Stimulated activated CD4-positive, alpha-beta T cell treated with anti-CD3 and anti-CD28 coated beads, TNF-alpha, amount 100 ng/mL, for 24 hours (primary cell): Measurements from ENCODE around the gene DCAKD.
"Not testable (repeated sequence)": the region's sequence is repeated elsewhere in the genome, so short reads cannot be mapped to it uniquely, and the experiment has no call there.

Experiments used
- DNase-seq, 3 experiments: peaks; one replicate each; pipeline ENCODE4 v3.0.0-alpha.2; 2020; ENCODE audit warnings: low read depth in 3 of 3

Gene DCAKD

GRCh38 chr17:45067637-45068036 is 16.2 kb upstream of the DCAKD start:
- no peak for DNase-seq

DNA sequence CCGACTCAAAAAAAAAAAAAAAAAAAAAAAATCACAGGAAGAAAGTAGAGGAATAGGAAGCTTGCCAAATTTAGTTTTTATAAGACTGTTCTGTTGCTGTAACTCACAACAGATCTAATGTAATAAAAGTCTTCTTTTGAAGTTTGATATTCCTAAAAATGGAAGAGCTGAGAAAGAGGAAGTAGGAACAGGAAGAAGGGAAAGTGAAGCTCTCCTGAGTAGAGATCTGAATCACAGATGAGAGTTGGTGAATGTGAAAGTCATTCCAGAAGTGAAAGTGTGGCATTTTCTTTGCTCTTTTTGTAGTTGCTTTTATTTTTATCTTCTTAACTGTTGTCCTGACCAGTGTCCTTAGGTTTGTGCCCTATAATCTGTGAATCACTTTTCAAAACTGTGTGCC is 11.8 kb upstream of the DCAKD start:
- no peak for DNase-seq

DNA sequence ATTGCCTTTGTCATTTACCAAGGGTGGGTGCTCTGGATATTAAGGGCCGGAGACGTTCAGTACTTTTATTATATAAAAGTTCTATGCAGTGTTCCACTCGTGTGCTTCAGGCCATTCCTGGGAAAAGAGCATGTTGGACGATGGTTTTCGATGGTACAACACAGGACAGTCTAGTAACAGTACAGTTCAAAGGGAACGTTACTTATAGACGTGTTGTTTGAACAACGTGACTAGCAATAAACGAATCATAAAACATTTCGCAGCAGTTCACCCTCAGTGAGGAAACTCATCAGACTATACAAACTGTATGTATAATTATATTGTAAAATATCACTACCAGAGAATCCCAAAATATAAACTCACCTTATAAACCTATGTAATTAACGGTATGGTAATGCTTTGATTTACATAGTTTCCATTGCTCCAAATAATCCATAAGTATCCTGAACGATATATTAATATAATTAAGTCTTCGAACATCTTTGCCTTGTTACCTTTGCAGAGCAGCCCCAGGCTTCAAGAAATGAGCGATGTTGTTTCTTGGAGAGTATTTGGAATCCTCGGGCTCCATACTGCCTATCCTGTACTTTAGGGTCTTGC is 10.3 kb upstream of the DCAKD start:
- no peak for DNase-seq

DNA sequence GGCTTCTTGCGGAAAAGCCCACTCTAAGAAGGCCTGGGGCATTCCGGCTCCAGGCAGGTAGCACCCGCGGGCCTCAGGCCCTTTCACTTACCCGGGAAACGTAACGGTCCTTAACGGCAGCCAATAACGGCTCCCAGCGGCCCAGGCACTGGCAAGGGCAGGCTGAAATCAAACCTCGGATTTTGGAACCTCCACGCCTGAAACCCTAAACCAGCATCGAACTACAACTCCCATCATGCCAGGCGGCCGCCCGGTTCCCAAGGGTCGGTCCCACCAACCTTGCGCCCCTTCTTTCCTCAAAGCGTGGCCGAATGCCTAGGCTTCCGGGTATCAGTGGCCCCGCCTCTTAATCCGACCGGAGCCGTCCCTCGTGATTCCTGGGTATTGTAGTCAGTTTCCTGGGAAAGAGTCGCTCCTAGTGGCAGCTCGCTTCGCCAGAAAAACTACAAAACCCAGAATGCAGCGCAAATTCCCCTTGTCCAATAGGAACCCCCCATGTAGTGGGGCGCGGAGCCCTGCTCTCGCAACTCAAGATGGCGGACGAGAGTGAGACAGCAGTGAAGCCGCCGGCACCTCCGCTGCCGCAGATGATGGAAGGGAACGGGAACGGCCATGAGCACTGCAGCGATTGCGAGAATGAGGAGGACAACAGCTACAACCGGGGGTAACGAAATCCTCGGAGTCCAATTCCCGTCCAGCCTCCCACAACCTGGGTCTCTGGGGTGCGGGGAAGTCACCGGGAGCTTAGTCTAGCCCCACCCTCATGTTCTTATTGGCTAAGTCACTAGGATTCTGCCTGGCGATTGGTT is 9.6 kb upstream of the DCAKD start, which contains the start of gene NMT1:
Gene NMT1, plus strand, starts transcription at position 521 of the 809 bp plus-strand sequence. Its CDS starts 13 bp downstream, at position 534.
- DNase-seq = peak; percentile 92 to 97 (median 96)

- DNase-seq = no peak
These were observed 9.0 kb upstream of the DCAKD start for GRCh38 chr17:45060382-45060796.

- DNase-seq = peak in 1 of 3 experiments; percentile 41
These were observed 780 bp upstream of the DCAKD start for GRCh38 chr17:45052052-45052772.

GRCh38 chr17:45051720-45052051 is 254 bp upstream of the DCAKD start:
- not testable (repeated sequence) for DNase-seq

GRCh38 chr17:45050481-45051059 is 862 bp downstream of the DCAKD start:
- peak in 1 of 3 experiments; percentile 45 for DNase-seq

- no peak for DNase-seq
These were observed 2.5 kb downstream of the DCAKD start for GRCh38 chr17:45048795-45049563.

GRCh38 chr17:45046537-45047125 is 4.8 kb downstream of the DCAKD start:
- no peak for DNase-seq

- no peak for DNase-seq
These were observed 7.5 kb downstream of the DCAKD start for GRCh38 chr17:45043813-45044540.

GRCh38 chr17:45042346-45043120 is 8.9 kb downstream of the DCAKD start:
- no peak for DNase-seq

- DNase-seq = no peak
These were observed 11.0 kb downstream of the DCAKD start for GRCh38 chr17:45040459-45040858.

GRCh38 chr17:45038728-45039634 is 12.5 kb downstream of the DCAKD start:
- no peak for DNase-seq

- no peak for DNase-seq
These were observed 14.7 kb downstream of the DCAKD start for GRCh38 chr17:45036691-45037090.

DNA sequence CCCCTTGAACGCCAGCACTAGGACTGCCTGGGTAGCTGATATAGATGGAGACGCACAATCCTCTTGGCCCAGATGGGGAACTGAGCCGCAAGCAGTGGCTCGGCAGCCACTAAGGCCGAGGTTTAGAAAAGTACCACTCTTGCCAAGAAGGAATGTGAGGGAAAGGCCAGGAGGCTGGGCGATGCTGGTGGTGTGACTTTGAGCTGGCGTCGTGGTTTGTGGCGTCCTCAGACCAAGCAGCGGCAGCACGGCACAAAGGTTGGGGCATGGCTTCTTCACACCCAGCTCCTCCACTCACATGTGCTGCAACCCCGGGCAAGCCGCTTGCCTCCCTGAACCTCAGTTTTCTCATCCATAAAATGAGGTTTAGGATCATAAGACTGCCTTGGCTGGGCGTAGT is 15.6 kb downstream of the DCAKD start:
- DNase-seq = no peak

- no peak for DNase-seq
These were observed 16.8 kb downstream of the DCAKD start for GRCh38 chr17:45034599-45034998.

DNA sequence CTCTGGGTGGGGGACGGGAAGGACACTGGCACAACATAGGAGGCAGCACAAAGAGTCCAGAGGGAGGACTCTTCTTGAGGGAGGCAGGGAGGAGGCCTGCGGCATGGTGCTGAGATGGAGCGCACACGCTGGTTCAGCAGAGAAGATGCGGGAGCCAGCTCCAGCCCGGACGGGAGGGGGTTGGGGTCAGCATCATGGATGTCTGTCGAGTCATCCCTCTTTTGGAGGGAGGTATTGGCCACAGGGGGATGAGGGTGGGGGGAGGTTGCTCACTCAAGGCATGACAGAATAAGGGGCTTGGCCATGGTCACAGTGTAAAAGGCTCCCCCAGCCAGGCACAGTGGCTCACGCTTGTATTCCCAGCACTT is 19.3 kb downstream of the DCAKD start:
- DNase-seq = no peak
